CD14-positive monocyte (primary cell): ENCODE data around the gene UGT2A3. TPM values are rescaled to one million over a fixed set of nuclear protein-coding genes. Genes with fewer than 3 reads are reported as not detected.

Source experiments
- DNase-seq, 3 donors: peaks; one replicate each; pipeline ENCODE4 v3.0.0-alpha.2; 2011 to 2022
- H2AFZ ChIP-seq: 2 replicates; pipeline ENCODE4 v1.6.0; 2012; ENCODE audit warnings: mild to moderate bottlenecking, low read depth, low read length, inconsistent platforms; ENCODE audit not compliant: insufficient read depth, poor library complexity, severe bottlenecking
- H3K27ac ChIP-seq, 2 donors: 1 replicate in 1 of 2; 2 replicates in 1 of 2; pipeline ENCODE4 v1.5.1; 2012 to 2013; ENCODE audit warnings: low read length in 2 of 2, control low read depth in 1 of 2, inconsistent platforms in 1 of 2, low read depth in 1 of 2, mild to moderate bottlenecking in 1 of 2
- H3K27me3 ChIP-seq, 2 donors: one replicate each; pipeline versions ENCODE4 v1.6.0 to v1.6.1; 2011 to 2013; ENCODE audit warnings: low read length in 2 of 2; ENCODE audit not compliant: control insufficient read depth in 2 of 2, insufficient read depth in 2 of 2
- H3K36me3 ChIP-seq, 2 donors: replicated peaks in 1 of 2; 1 replicate in 1 of 2; 2 replicates in 1 of 2; pipeline versions ENCODE4 v1.5.1 to v1.6.1; 2012 to 2013; ENCODE audit warnings: low read length in 2 of 2, control low read depth in 1 of 2, inconsistent platforms in 1 of 2, mild to moderate bottlenecking in 1 of 2; ENCODE audit not compliant: insufficient read depth in 2 of 2, control insufficient read depth in 1 of 2
- H3K4me1 ChIP-seq, 2 donors: 1 replicate in 1 of 2; 2 replicates in 1 of 2; pipeline versions ENCODE4 v1.5.1 to v1.6.1; 2012 to 2013; ENCODE audit warnings: low read length in 2 of 2, control low read depth in 1 of 2, inconsistent platforms in 1 of 2, mild to moderate bottlenecking in 1 of 2, moderate library complexity in 1 of 2; ENCODE audit not compliant: insufficient read depth in 2 of 2, control insufficient read depth in 1 of 2
- H3K4me2 ChIP-seq: replicated peaks from 2 replicates; pipeline ENCODE3; 2012; ENCODE audit warnings: low read length, moderate library complexity, mild to moderate bottlenecking; ENCODE audit not compliant: poor library complexity, severe bottlenecking; ENCODE audit errors: extremely low read depth
- H3K4me3 ChIP-seq, 3 experiments: fragments of 200-600 bp in 1 of 3; sonication (generic) in 1 of 3; replicated peaks in 1 of 3; 1 replicate in 2 of 3; 2 replicates in 1 of 3; pipeline ENCODE4 v1.5.1; 2011 to 2013; ENCODE audit warnings: low read length in 3 of 3, mild to moderate bottlenecking in 3 of 3, control low read depth in 2 of 3, low read depth in 2 of 3, inconsistent platforms in 1 of 3, moderate library complexity in 1 of 3
- H3K79me2 ChIP-seq: 2 replicates; pipeline ENCODE4 v1.6.0; 2012; ENCODE audit warnings: mild to moderate bottlenecking, control low read depth, inconsistent platforms, low read length, moderate library complexity; ENCODE audit not compliant: insufficient read depth
- H3K9ac ChIP-seq: 2 replicates; pipeline ENCODE4 v1.6.0; 2017; ENCODE audit warnings: low read length, mild to moderate bottlenecking; ENCODE audit not compliant: insufficient read depth, poor library complexity, severe bottlenecking
- H3K9me3 ChIP-seq, 2 donors: replicated peaks in 1 of 2; 1 replicate in 1 of 2; 2 replicates in 1 of 2; pipeline versions ENCODE4 v1.5.1 to v1.6.1; 2012 to 2013; ENCODE audit warnings: low read length in 2 of 2, control low read depth in 1 of 2; ENCODE audit not compliant: control insufficient read depth in 1 of 2, insufficient read depth in 1 of 2
- H4K20me1 ChIP-seq: 2 replicates; pipeline ENCODE4 v1.6.0; 2012; ENCODE audit warnings: mild to moderate bottlenecking, low read length, control low read depth, moderate library complexity; ENCODE audit not compliant: insufficient read depth
- H3K27ac Mint-ChIP-seq, 7 donors: one replicate each; pipeline ENCODE4 v1.8.0; 2020; ENCODE audit warnings: mild to moderate bottlenecking in 7 of 7, mixed read lengths in 7 of 7, moderate library complexity in 6 of 7, inconsistent platforms in 2 of 7
- H3K27me3 Mint-ChIP-seq, 3 donors: one replicate each; pipeline ENCODE4 v1.8.0; 2021 to 2022; ENCODE audit warnings: low read depth in 3 of 3, mild to moderate bottlenecking in 3 of 3, mixed read lengths in 3 of 3, moderate library complexity in 3 of 3, inconsistent platforms in 1 of 3
- H3K36me3 Mint-ChIP-seq, 2 donors: one replicate each; pipeline ENCODE4 v1.8.0; 2020; ENCODE audit warnings: mixed read lengths in 2 of 2, inconsistent platforms in 1 of 2, mild to moderate bottlenecking in 1 of 2
- H3K4me1 Mint-ChIP-seq: one replicate; pipeline ENCODE4 v1.8.0; 2020; ENCODE audit warnings: mild to moderate bottlenecking, mixed read lengths
- H3K4me3 Mint-ChIP-seq, 2 donors: one replicate each; pipeline ENCODE4 v1.8.0; 2020; ENCODE audit warnings: mild to moderate bottlenecking in 2 of 2, mixed read lengths in 2 of 2, moderate library complexity in 1 of 2
- H3K9me3 Mint-ChIP-seq, 7 donors: one replicate each; pipeline ENCODE4 v1.8.0; 2020 to 2022; ENCODE audit warnings: mixed read lengths in 7 of 7, mild to moderate bottlenecking in 6 of 7, moderate library complexity in 6 of 7, inconsistent platforms in 2 of 7
- CTCF ChIP-seq: fragments of 200-600 bp; IDR thresholded peaks from one replicate; pipeline ENCODE4 v1.8.0; 2022; ENCODE audit warnings: antibody characterized with exemption, mild to moderate bottlenecking
- WGBS: methylation state at CpG from one replicate; pipeline ENCODE4 v1.1.5; 2013; ENCODE audit warnings: missing lambda C conversion rate; ENCODE audit not compliant: insufficient coverage; 5-methylcytosine and 5-hydroxymethylcytosine counted together
- intact Hi-C, 2 donors: fragments of 100-400 bp; cut with micrococcal nuclease; formaldehyde crosslinking; loops; one replicate each; pipeline versions ENCODE4 v1.15.0 to v1.15.1; 2023
- polyA plus RNA-seq, 3 donors: library from polyadenylated mRNA; depleted of rRNA in 1 of 3; unstranded in 2 of 3; stranded (reverse) in 1 of 3; fragments of 300-500 nt in 2 of 3; fragments of >200 nt in 1 of 3; fragmentation: Illumina TruSeq in 2 of 3; gene quantifications; 1 replicate in 2 of 3; 2 replicates in 1 of 3; pipeline ENCODE4 v1.2.3, GENCODE V29; 2012 to 2021
- small RNA-seq: library from RNA; depleted of rRNA; stranded (forward); fragments of <200 nt; gene quantifications from one replicate; pipeline ENCODE3, GENCODE V24; 2012; ENCODE audit warnings: low read depth; ENCODE audit not compliant: insufficient read length

UGT2A3 gene
- polyA plus RNA-seq, 3 donors, result not detected

DNA sequence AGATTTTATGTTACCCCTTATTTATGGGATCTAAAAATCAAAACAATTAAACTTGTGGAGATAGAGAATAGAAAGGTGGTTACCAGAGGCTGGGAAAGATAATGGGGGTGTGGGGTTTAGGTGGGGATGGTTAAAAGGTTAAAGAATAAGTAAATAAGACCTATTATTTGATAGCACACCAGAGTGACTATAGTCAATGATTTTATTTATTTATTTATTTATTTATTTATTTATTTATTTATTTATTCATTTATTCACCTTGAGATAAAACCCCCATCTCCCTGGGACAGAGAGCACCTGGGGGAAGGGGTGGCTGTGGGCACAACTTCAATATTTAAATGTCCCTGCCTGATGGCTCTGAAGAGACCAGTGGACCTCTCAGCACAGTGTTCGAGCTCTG lies 66.1 kb downstream of the UGT2A3 start:
- Histone ChIP-seq H3K9ac (no peak overlapping the region), H2AFZ (no peak overlapping the region), H4K20me1 (no peaks in the 10 kb centered on the region), H3K4me3 (no peak overlapping the region), H3K79me2 (no peaks in the 10 kb centered on the region), H3K4me1 (no peaks in the 10 kb centered on the region), H3K36me3 (no peaks in the 10 kb centered on the region), H3K27me3 (no peaks in the 10 kb centered on the region), H3K9me3 (no peaks in the 10 kb centered on the region), H3K4me2 (no peak overlapping the region), H3K27ac (no peak overlapping the region)
- Mint-ChIP-seq H3K4me1 (no peaks in the 10 kb centered on the region), H3K36me3 (no peaks in the 10 kb centered on the region), H3K4me3 (no peak overlapping the region), H3K9me3 (peaks cover 0 to 3% (median 0%) of the 10 kb centered on the region in 7 donors), H3K27me3 (no peaks in the 10 kb centered on the region), H3K27ac (no peak overlapping the region)
- no peak for DNase-seq
- no CpG with 5 or more reads among the region's 1 CpG for WGBS
- TF ChIP-seq CTCF, result no peak
- intact Hi-C loops, result no loop called here

GRCh38 chr4:68883870-68884269 lies 67.7 kb downstream of the UGT2A3 start:
- H3K27me3 ChIP-seq, result no peaks in the 10 kb centered on the region
- H3K4me2 ChIP-seq, result no peak overlapping the region
- WGBS, result no CpG with 5 or more reads among the region's 6 CpGs
- H3K4me3 Mint-ChIP-seq, result no peak overlapping the region
- no peak overlapping the region for H3K4me3 ChIP-seq
- no peaks in the 10 kb centered on the region for H3K36me3 Mint-ChIP-seq
- peaks cover 0 to 3% (median 0%) of the 10 kb centered on the region in 7 donors for H3K9me3 Mint-ChIP-seq
- H3K9me3 ChIP-seq, result no peaks in the 10 kb centered on the region
- H3K4me1 ChIP-seq, result no peaks in the 10 kb centered on the region
- H3K9ac ChIP-seq, result no peak overlapping the region
- no peaks in the 10 kb centered on the region for H3K36me3 ChIP-seq
- no peak overlapping the region for H3K27ac Mint-ChIP-seq
- no peak for DNase-seq
- no peaks in the 10 kb centered on the region for H4K20me1 ChIP-seq
- no peak for TF ChIP-seq CTCF
- no peak overlapping the region for H3K27ac ChIP-seq
- intact Hi-C loops, result no loop called here
- no peaks in the 10 kb centered on the region for H3K27me3 Mint-ChIP-seq
- H3K4me1 Mint-ChIP-seq, result no peaks in the 10 kb centered on the region
- no peaks in the 10 kb centered on the region for H3K79me2 ChIP-seq
- no peak overlapping the region for H2AFZ ChIP-seq

Small RNA genes within 50 kb of the gene (small RNA-seq; reads per million reads assigned to genes)
- not detected for gene AC021146.3
- gene AC021146.6, result not detected

Other genes with a start within 250 kb of the UGT2A3 start
- gene UGT2B10, start 135.8 kb downstream of the UGT2A3 start, polyA plus RNA-seq, result not detected
- gene UGT2B7, start 144.7 kb upstream of the UGT2A3 start, polyA plus RNA-seq, result not detected